ENCODE measurements around the gene GPX4.

DNA sequence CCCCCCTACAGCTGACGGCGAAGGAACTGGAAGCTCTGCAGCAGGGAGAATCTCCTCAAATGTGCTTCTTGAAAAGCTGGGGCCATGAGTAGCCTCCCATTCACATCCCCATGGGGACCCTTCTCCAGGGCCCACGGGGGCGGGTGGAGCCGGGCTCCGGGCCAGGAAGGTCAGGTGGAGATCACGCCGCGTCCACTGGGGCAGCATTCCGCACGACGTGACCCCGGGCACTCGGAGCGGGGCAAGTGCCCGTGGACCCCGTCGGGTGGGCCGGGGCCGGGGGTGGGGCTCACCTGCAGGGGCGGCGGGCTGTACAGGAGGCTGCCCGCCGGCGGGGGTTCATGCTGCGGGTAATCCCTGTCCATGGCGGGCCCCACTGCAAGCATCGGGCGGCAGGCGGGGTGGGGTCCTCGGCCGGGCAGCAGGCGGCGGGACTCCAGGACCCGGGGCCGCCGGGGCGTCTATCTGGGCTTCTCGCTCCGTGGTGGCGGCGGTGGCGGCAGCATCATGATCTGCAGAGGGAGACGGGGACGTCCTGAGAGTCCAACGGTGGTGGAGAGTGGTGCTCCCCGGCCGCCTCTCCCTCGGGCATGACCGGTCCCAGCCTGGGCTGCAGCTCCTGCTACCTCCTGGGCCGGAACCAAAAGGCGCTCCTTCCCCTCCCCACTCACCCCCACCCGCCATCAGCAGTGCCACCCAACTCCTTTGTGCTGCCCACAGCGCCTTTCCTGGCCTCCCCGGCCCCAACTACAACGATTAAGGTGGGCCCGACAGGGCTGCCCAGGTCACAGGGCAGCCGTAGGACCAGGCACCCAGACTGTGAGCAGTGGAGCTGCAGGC lies 50.3 kb downstream of the GPX4 start:
- TF ChIP-seq, protein P1, sequence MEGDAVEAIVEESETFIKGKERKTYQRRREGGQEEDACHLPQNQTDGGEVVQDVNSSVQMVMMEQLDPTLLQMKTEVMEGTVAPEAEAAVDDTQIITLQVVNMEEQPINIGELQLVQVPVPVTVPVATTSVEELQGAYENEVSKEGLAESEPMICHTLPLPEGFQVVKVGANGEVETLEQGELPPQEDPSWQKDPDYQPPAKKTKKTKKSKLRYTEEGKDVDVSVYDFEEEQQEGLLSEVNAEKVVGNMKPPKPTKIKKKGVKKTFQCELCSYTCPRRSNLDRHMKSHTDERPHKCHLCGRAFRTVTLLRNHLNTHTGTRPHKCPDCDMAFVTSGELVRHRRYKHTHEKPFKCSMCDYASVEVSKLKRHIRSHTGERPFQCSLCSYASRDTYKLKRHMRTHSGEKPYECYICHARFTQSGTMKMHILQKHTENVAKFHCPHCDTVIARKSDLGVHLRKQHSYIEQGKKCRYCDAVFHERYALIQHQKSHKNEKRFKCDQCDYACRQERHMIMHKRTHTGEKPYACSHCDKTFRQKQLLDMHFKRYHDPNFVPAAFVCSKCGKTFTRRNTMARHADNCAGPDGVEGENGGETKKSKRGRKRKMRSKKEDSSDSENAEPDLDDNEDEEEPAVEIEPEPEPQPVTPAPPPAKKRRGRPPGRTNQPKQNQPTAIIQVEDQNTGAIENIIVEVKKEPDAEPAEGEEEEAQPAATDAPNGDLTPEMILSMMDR (IDR thresholded peaks at IDR 0.05): no peak
- TF ChIP-seq EZH2 (IDR thresholded peaks at IDR 0.05) (no peak), EZH2phosphoT487 (IDR thresholded peaks at IDR 0.05) (no peak)

Data from neural progenitor cell (in vitro differentiated cells).